ENCODE results near the gene PLK1.

PLK1 gene

GRCh38 chr16:23705517-23705902, 26.8 kb downstream of the PLK1 start:
- no peak overlapping the region for H3K4me2 ChIP-seq (ENCODE audit: low read depth, low read length, poor library complexity, severe bottlenecking)
- TF ChIP-seq CTCF (conservative IDR thresholded peaks at IDR 0.05; ENCODE audit: low read length) (no peak), EZH2phosphoT487 (IDR thresholded peaks at IDR 0.05; ENCODE audit: borderline replicate concordance) (no peak)
- H3K9me3 ChIP-seq (ENCODE audit: insufficient read depth, low read depth, low read length): no peaks in the 10 kb centered on the region
- no peaks in the 10 kb centered on the region for H3K36me3 ChIP-seq (ENCODE audit: insufficient read depth, low read length)
- no peaks in the 10 kb centered on the region for H3F3A ChIP-seq (ENCODE audit: low read depth)
- H3K9ac ChIP-seq (ENCODE audit: low read depth, low read length, poor library complexity, severe bottlenecking): no peak overlapping the region
- no peaks in the 10 kb centered on the region for H3K79me2 ChIP-seq (ENCODE audit: insufficient read depth, low read length)
- H3K4me3 ChIP-seq (ENCODE audit: low read length, poor library complexity, severe bottlenecking): no peak overlapping the region
- H2AFZ ChIP-seq (ENCODE audit: low read length): no peak overlapping the region
- no peaks in the 10 kb centered on the region for H3K27me3 ChIP-seq (ENCODE audit: insufficient read depth, low read length, poor library complexity, severe bottlenecking)
- no peaks in the 10 kb centered on the region for H4K20me1 ChIP-seq (ENCODE audit: insufficient read depth, low read length, poor library complexity, severe bottlenecking)
- H3K4me1 ChIP-seq (ENCODE audit: insufficient read depth, low read length, poor library complexity, severe bottlenecking): no peaks in the 10 kb centered on the region
- no peaks in the 10 kb centered on the region for H3K9me2 ChIP-seq (replicated peaks; ENCODE audit: low read depth, low read length)

- Histone ChIP-seq H3K27me3 (ENCODE audit: insufficient read depth, low read length, poor library complexity, severe bottlenecking) (no peaks in the 10 kb centered on the region), H3K36me3 (ENCODE audit: insufficient read depth, low read length) (no peaks in the 10 kb centered on the region), H2AFZ (ENCODE audit: low read length) (no peak overlapping the region), H3K9ac (ENCODE audit: low read depth, low read length, poor library complexity, severe bottlenecking) (no peak overlapping the region), H3K79me2 (ENCODE audit: insufficient read depth, low read length) (no peaks in the 10 kb centered on the region), H3K9me2 (replicated peaks; ENCODE audit: low read depth, low read length) (no peaks in the 10 kb centered on the region), H4K20me1 (ENCODE audit: insufficient read depth, low read length, poor library complexity, severe bottlenecking) (no peaks in the 10 kb centered on the region), H3K4me2 (ENCODE audit: low read depth, low read length, poor library complexity, severe bottlenecking) (no peak overlapping the region), H3K4me1 (ENCODE audit: insufficient read depth, low read length, poor library complexity, severe bottlenecking) (no peaks in the 10 kb centered on the region), H3F3A (ENCODE audit: low read depth) (no peaks in the 10 kb centered on the region), H3K4me3 (ENCODE audit: low read length, poor library complexity, severe bottlenecking) (no peak overlapping the region), H3K9me3 (ENCODE audit: insufficient read depth, low read depth, low read length) (no peaks in the 10 kb centered on the region)
- no peak for TF ChIP-seq CTCF (conservative IDR thresholded peaks at IDR 0.05; ENCODE audit: low read length)
- TF ChIP-seq EZH2phosphoT487 (IDR thresholded peaks at IDR 0.05; ENCODE audit: borderline replicate concordance): no peak
Measured at GRCh38 chr16:23706439-23706838, 27.8 kb downstream of the PLK1 start.

- H3K4me1 ChIP-seq (ENCODE audit: insufficient read depth, low read length, poor library complexity, severe bottlenecking): no peaks in the 10 kb centered on the region
- no peaks in the 10 kb centered on the region for H3K9me3 ChIP-seq (ENCODE audit: insufficient read depth, low read depth, low read length)
- no peaks in the 10 kb centered on the region for H3K9me2 ChIP-seq (replicated peaks; ENCODE audit: low read depth, low read length)
- no peaks in the 10 kb centered on the region for H3K79me2 ChIP-seq (ENCODE audit: insufficient read depth, low read length)
- H4K20me1 ChIP-seq (ENCODE audit: insufficient read depth, low read length, poor library complexity, severe bottlenecking): no peaks in the 10 kb centered on the region
- TF ChIP-seq EZH2phosphoT487 (IDR thresholded peaks at IDR 0.05; ENCODE audit: borderline replicate concordance) (no peak), CTCF (conservative IDR thresholded peaks at IDR 0.05; ENCODE audit: low read length) (no peak)
- H3F3A ChIP-seq (ENCODE audit: low read depth): no peaks in the 10 kb centered on the region
- no peak overlapping the region for H3K4me2 ChIP-seq (ENCODE audit: low read depth, low read length, poor library complexity, severe bottlenecking)
- H3K4me3 ChIP-seq (ENCODE audit: low read length, poor library complexity, severe bottlenecking): no peak overlapping the region
- no peak overlapping the region for H2AFZ ChIP-seq (ENCODE audit: low read length)
- H3K9ac ChIP-seq (ENCODE audit: low read depth, low read length, poor library complexity, severe bottlenecking): no peak overlapping the region
- H3K27me3 ChIP-seq (ENCODE audit: insufficient read depth, low read length, poor library complexity, severe bottlenecking): no peaks in the 10 kb centered on the region
- H3K36me3 ChIP-seq (ENCODE audit: insufficient read depth, low read length): no peaks in the 10 kb centered on the region
Measured at GRCh38 chr16:23709536-23709935, 30.8 kb downstream of the PLK1 start.
